ENCODE results near the gene NOL11.

NOL11 gene

DNA sequence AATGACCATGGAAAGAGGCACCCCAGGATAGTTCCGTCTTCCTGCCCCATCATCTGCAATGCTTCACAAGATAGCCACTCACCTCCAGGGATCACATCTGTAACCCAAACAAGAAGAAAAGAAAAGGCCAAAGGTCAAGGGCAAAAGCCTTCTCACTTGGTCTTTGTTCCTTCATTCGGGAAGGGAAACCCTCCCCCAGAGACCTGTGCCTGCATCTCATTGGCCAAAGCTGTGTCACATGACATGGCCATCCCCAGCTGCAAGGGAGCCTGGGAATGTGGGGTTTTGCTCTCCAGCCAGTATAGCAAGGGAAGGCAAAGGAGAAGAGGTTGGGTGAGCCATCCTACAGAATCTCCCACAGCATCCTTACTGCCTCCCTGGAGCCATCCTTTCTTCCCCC lies 47.9 kb downstream of the NOL11 start:
- TF ChIP-seq CTCF (IDR thresholded peaks at IDR 0.05; ENCODE audit: low read depth, low read length, poor library complexity, severe bottlenecking) (no peak), EZH2phosphoT487 (IDR thresholded peaks at IDR 0.05; ENCODE audit: borderline replicate concordance, low read length) (no peak)
- no peaks in the 10 kb centered on the region for H3K27me3 ChIP-seq (ENCODE audit: control insufficient read depth, low read length)
- no peaks in the 10 kb centered on the region for H3K79me2 ChIP-seq (ENCODE audit: control insufficient read depth, low read length)
- H3K4me3 ChIP-seq (ENCODE audit: low read length) = no peak overlapping the region
- H4K20me1 ChIP-seq (ENCODE audit: control insufficient read depth, insufficient read depth, low read depth, low read length) = no peaks in the 10 kb centered on the region
- no peaks in the 10 kb centered on the region for H3F3A ChIP-seq (ENCODE audit: control insufficient read depth, insufficient read depth)
- H3K27ac ChIP-seq (ENCODE audit: low read depth, low read length) = no peak overlapping the region
- no peak overlapping the region for H3K4me2 ChIP-seq (ENCODE audit: low read length)
- H3K36me3 ChIP-seq (ENCODE audit: control insufficient read depth, low read length) = no peaks in the 10 kb centered on the region
- H3K9me3 ChIP-seq (ENCODE audit: control insufficient read depth, insufficient read depth, low read length) = no peaks in the 10 kb centered on the region
- no peaks in the 10 kb centered on the region for H3K9me2 ChIP-seq (replicated peaks; ENCODE audit: control insufficient read depth, low read length)
- H3K4me1 ChIP-seq (ENCODE audit: control insufficient read depth, low read length) = peaks cover 8% of the 10 kb centered on the region

- TF ChIP-seq EZH2phosphoT487 (IDR thresholded peaks at IDR 0.05; ENCODE audit: borderline replicate concordance, low read length) = no peak
- TF ChIP-seq CTCF (IDR thresholded peaks at IDR 0.05; ENCODE audit: low read depth, low read length, poor library complexity, severe bottlenecking) = no peak
- Histone ChIP-seq H3K4me2 (ENCODE audit: low read length) (no peak overlapping the region), H3K4me1 (ENCODE audit: control insufficient read depth, low read length) (peaks cover 8% of the 10 kb centered on the region)
Measured at GRCh38 chr17:67769231-67769630, 51.5 kb downstream of the NOL11 start.

DNA sequence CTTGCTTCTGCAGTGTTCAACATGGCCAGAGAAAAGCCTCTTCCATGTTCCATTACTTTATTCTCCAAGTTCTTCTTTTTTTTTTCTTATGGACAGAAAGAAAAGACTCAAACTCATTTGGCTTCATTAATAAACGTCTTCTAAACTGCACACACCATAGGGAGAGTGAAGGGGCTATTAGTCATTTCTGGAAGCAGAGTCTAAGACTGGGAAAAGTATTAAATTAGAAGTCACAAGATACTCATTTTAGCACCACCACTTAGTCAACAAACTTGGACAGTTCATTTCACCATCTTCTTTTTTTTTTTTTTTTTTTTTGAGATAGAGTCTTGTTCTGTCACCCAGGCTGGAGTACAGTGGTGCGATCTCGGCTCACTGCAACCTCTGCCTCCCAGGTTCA lies 52.8 kb downstream of the NOL11 start:
- Histone ChIP-seq H3F3A (ENCODE audit: control insufficient read depth, insufficient read depth) (no peaks in the 10 kb centered on the region), H3K9me3 (ENCODE audit: control insufficient read depth, insufficient read depth, low read length) (no peaks in the 10 kb centered on the region), H3K36me3 (ENCODE audit: control insufficient read depth, low read length) (no peaks in the 10 kb centered on the region), H3K27ac (ENCODE audit: low read depth, low read length) (no peak overlapping the region), H3K4me1 (ENCODE audit: control insufficient read depth, low read length) (peaks cover 8% of the 10 kb centered on the region), H3K4me2 (ENCODE audit: low read length) (no peak overlapping the region), H4K20me1 (ENCODE audit: control insufficient read depth, insufficient read depth, low read depth, low read length) (no peaks in the 10 kb centered on the region), H3K79me2 (ENCODE audit: control insufficient read depth, low read length) (no peaks in the 10 kb centered on the region), H3K9me2 (replicated peaks; ENCODE audit: control insufficient read depth, low read length) (no peaks in the 10 kb centered on the region), H3K27me3 (ENCODE audit: control insufficient read depth, low read length) (no peaks in the 10 kb centered on the region), H3K4me3 (ENCODE audit: low read length) (no peak overlapping the region)
- TF ChIP-seq EZH2phosphoT487 (IDR thresholded peaks at IDR 0.05; ENCODE audit: borderline replicate concordance, low read length) (no peak), CTCF (IDR thresholded peaks at IDR 0.05; ENCODE audit: low read depth, low read length, poor library complexity, severe bottlenecking) (no peak)

More at GRCh38 chr17:67769231-67769630, 51.5 kb downstream of the NOL11 start:
- H3K27me3 ChIP-seq (ENCODE audit: control insufficient read depth, low read length) = no peaks in the 10 kb centered on the region
- no peaks in the 10 kb centered on the region for H3K79me2 ChIP-seq (ENCODE audit: control insufficient read depth, low read length)
- no peaks in the 10 kb centered on the region for H3K36me3 ChIP-seq (ENCODE audit: control insufficient read depth, low read length)
- no peaks in the 10 kb centered on the region for H3K9me3 ChIP-seq (ENCODE audit: control insufficient read depth, insufficient read depth, low read length)
- H3F3A ChIP-seq (ENCODE audit: control insufficient read depth, insufficient read depth) = no peaks in the 10 kb centered on the region
- H3K9me2 ChIP-seq (replicated peaks; ENCODE audit: control insufficient read depth, low read length) = no peaks in the 10 kb centered on the region
- H3K27ac ChIP-seq (ENCODE audit: low read depth, low read length) = no peak overlapping the region
- H4K20me1 ChIP-seq (ENCODE audit: control insufficient read depth, insufficient read depth, low read depth, low read length) = no peaks in the 10 kb centered on the region
- no peak overlapping the region for H3K4me3 ChIP-seq (ENCODE audit: low read length)

- no peaks in the 10 kb centered on the region for H3K9me3 ChIP-seq (ENCODE audit: control insufficient read depth, insufficient read depth, low read length)
- peaks cover 5% of the 10 kb centered on the region for H3K4me1 ChIP-seq (ENCODE audit: control insufficient read depth, low read length)
- H3K27me3 ChIP-seq (ENCODE audit: control insufficient read depth, low read length) = no peaks in the 10 kb centered on the region
- H4K20me1 ChIP-seq (ENCODE audit: control insufficient read depth, insufficient read depth, low read depth, low read length) = no peaks in the 10 kb centered on the region
- no peak overlapping the region for H3K4me3 ChIP-seq (ENCODE audit: low read length)
- no peaks in the 10 kb centered on the region for H3F3A ChIP-seq (ENCODE audit: control insufficient read depth, insufficient read depth)
- no peaks in the 10 kb centered on the region for H3K79me2 ChIP-seq (ENCODE audit: control insufficient read depth, low read length)
- H3K36me3 ChIP-seq (ENCODE audit: control insufficient read depth, low read length) = no peaks in the 10 kb centered on the region
- no peak overlapping the region for H3K27ac ChIP-seq (ENCODE audit: low read depth, low read length)
- no peaks in the 10 kb centered on the region for H3K9me2 ChIP-seq (replicated peaks; ENCODE audit: control insufficient read depth, low read length)
- TF ChIP-seq CTCF (IDR thresholded peaks at IDR 0.05; ENCODE audit: low read depth, low read length, poor library complexity, severe bottlenecking) (no peak), EZH2phosphoT487 (IDR thresholded peaks at IDR 0.05; ENCODE audit: borderline replicate concordance, low read length) (no peak)
- H3K4me2 ChIP-seq (ENCODE audit: low read length) = no peak overlapping the region
Measured at GRCh38 chr17:67772679-67773078, 54.9 kb downstream of the NOL11 start.

Measured in DOHH2 (cell line).